WTC11 (cell line): ENCODE data around the gene NOA1.

Experiments
- ATF1 ChIP-seq: sonication (generic); formaldehyde crosslinking; IDR thresholded peaks from 2 replicates; pipeline ENCODE4 v1.8.1; 2023; ENCODE audit warnings: mild to moderate bottlenecking, moderate library complexity, missing genetic modification reagents
- ESRRA ChIP-seq: sonication (generic); formaldehyde crosslinking; IDR thresholded peaks from 2 replicates; pipeline ENCODE4 v1.8.1; 2022; ENCODE audit warnings: mild to moderate bottlenecking, missing genetic modification reagents, borderline replicate concordance
- FOXJ3 ChIP-seq: sonication (generic); formaldehyde crosslinking; IDR thresholded peaks from 2 replicates; pipeline ENCODE4 v1.9.0; 2021; ENCODE audit warnings: missing genetic modification reagents, mild to moderate bottlenecking, borderline replicate concordance
- FOXP1 ChIP-seq: sonication (generic); formaldehyde crosslinking; IDR thresholded peaks from 2 replicates; pipeline ENCODE4 v1.8.0; 2022; ENCODE audit warnings: missing genetic modification reagents, mild to moderate bottlenecking, moderate library complexity, borderline replicate concordance
- SP1 ChIP-seq: sonication (generic); formaldehyde crosslinking; conservative IDR thresholded peaks from 2 replicates; pipeline ENCODE4 v1.8.1; 2022; ENCODE audit warnings: missing genetic modification reagents
- ZNF263 ChIP-seq: sonication (generic); formaldehyde crosslinking; IDR thresholded peaks from 2 replicates; pipeline ENCODE4 v1.8.1; 2022; ENCODE audit warnings: low read depth, mild to moderate bottlenecking, moderate library complexity, missing genetic modification reagents
- ZNF671 ChIP-seq: fragments of 250-450 bp; sonication (Bioruptor Pico); IDR thresholded peaks from 2 replicates; pipeline ENCODE4 v1.8.0; 2021; ENCODE audit warnings: mild to moderate bottlenecking
- TF ChIP-seq, protein P1 (sequence below): fragments of 200-600 bp; IDR thresholded peaks from 2 replicates; pipeline ENCODE4 v1.8.0; 2022; ENCODE audit warnings: antibody characterized with exemption
- TF ChIP-seq, protein P2 (sequence below): sonication (generic); formaldehyde crosslinking; IDR thresholded peaks from 2 replicates; pipeline ENCODE4 v1.8.0; 2023; ENCODE audit warnings: missing genetic modification reagents
- TF ChIP-seq, protein P3 (sequence below): sonication (generic); formaldehyde crosslinking; IDR thresholded peaks from 2 replicates; pipeline ENCODE4 v1.8.0; 2022; ENCODE audit warnings: mild to moderate bottlenecking, missing genetic modification reagents
- TF ChIP-seq, protein P4 (sequence below): sonication (generic); formaldehyde crosslinking; IDR thresholded peaks from 2 replicates; pipeline ENCODE4 v1.8.1; 2023; ENCODE audit warnings: mild to moderate bottlenecking, missing genetic modification reagents, borderline replicate concordance
- TF ChIP-seq, protein P5 (sequence below): sonication (generic); formaldehyde crosslinking; conservative IDR thresholded peaks from 2 replicates; pipeline ENCODE4 v1.8.1; 2023; ENCODE audit warnings: mild to moderate bottlenecking, low read depth, missing genetic modification reagents, moderate library complexity
- TF ChIP-seq, protein P6 (sequence below): sonication (generic); formaldehyde crosslinking; IDR thresholded peaks from 2 replicates; pipeline ENCODE4 v1.8.0; 2022; ENCODE audit warnings: mild to moderate bottlenecking, missing genetic modification reagents
- TF ChIP-seq, protein P7 (sequence below): sonication (generic); formaldehyde crosslinking; IDR thresholded peaks from 2 replicates; pipeline ENCODE4 v1.8.0; 2022; ENCODE audit warnings: mild to moderate bottlenecking, missing genetic modification reagents

DNA sequence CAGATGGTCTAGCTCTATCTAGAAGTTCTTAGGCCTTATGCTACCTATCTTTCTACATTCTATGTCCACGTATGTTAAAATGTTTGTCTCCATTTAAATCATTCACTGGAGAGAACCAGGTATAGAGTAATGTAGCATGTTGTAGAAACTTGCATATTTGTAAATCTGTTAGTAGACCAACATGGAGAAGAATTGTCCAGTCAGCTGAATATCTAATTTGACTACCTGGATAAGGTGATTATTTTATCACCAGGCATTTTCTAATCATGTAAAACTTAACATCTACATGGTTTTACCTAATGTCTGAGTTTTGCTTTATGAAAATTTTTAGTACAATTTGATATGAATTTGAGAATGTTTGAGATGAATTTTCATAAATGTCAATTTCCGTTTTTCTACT lies 50.2 kb downstream of the NOA1 start:
- TF ChIP-seq, protein P1, sequence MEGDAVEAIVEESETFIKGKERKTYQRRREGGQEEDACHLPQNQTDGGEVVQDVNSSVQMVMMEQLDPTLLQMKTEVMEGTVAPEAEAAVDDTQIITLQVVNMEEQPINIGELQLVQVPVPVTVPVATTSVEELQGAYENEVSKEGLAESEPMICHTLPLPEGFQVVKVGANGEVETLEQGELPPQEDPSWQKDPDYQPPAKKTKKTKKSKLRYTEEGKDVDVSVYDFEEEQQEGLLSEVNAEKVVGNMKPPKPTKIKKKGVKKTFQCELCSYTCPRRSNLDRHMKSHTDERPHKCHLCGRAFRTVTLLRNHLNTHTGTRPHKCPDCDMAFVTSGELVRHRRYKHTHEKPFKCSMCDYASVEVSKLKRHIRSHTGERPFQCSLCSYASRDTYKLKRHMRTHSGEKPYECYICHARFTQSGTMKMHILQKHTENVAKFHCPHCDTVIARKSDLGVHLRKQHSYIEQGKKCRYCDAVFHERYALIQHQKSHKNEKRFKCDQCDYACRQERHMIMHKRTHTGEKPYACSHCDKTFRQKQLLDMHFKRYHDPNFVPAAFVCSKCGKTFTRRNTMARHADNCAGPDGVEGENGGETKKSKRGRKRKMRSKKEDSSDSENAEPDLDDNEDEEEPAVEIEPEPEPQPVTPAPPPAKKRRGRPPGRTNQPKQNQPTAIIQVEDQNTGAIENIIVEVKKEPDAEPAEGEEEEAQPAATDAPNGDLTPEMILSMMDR, result no peak
- TF ChIP-seq, protein P2, sequence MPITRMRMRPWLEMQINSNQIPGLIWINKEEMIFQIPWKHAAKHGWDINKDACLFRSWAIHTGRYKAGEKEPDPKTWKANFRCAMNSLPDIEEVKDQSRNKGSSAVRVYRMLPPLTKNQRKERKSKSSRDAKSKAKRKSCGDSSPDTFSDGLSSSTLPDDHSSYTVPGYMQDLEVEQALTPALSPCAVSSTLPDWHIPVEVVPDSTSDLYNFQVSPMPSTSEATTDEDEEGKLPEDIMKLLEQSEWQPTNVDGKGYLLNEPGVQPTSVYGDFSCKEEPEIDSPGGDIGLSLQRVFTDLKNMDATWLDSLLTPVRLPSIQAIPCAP, result no peak
- TF ChIP-seq ESRRA (CRISPR knock-in tag), result no peak
- no peak for TF ChIP-seq ZNF263 (CRISPR knock-in tag)
- TF ChIP-seq, protein P3, sequence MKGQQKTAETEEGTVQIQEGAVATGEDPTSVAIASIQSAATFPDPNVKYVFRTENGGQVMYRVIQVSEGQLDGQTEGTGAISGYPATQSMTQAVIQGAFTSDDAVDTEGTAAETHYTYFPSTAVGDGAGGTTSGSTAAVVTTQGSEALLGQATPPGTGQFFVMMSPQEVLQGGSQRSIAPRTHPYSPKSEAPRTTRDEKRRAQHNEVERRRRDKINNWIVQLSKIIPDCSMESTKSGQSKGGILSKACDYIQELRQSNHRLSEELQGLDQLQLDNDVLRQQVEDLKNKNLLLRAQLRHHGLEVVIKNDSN (CRISPR knock-in tag), result no peak
- TF ChIP-seq, protein P4, sequence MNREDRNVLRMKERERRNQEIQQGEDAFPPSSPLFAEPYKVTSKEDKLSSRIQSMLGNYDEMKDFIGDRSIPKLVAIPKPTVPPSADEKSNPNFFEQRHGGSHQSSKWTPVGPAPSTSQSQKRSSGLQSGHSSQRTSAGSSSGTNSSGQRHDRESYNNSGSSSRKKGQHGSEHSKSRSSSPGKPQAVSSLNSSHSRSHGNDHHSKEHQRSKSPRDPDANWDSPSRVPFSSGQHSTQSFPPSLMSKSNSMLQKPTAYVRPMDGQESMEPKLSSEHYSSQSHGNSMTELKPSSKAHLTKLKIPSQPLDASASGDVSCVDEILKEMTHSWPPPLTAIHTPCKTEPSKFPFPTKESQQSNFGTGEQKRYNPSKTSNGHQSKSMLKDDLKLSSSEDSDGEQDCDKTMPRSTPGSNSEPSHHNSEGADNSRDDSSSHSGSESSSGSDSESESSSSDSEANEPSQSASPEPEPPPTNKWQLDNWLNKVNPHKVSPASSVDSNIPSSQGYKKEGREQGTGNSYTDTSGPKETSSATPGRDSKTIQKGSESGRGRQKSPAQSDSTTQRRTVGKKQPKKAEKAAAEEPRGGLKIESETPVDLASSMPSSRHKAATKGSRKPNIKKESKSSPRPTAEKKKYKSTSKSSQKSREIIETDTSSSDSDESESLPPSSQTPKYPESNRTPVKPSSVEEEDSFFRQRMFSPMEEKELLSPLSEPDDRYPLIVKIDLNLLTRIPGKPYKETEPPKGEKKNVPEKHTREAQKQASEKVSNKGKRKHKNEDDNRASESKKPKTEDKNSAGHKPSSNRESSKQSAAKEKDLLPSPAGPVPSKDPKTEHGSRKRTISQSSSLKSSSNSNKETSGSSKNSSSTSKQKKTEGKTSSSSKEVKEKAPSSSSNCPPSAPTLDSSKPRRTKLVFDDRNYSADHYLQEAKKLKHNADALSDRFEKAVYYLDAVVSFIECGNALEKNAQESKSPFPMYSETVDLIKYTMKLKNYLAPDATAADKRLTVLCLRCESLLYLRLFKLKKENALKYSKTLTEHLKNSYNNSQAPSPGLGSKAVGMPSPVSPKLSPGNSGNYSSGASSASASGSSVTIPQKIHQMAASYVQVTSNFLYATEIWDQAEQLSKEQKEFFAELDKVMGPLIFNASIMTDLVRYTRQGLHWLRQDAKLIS (CRISPR knock-in tag), result no peak
- TF ChIP-seq FOXP1 (CRISPR knock-in tag), result no peak
- TF ChIP-seq, protein P5, sequence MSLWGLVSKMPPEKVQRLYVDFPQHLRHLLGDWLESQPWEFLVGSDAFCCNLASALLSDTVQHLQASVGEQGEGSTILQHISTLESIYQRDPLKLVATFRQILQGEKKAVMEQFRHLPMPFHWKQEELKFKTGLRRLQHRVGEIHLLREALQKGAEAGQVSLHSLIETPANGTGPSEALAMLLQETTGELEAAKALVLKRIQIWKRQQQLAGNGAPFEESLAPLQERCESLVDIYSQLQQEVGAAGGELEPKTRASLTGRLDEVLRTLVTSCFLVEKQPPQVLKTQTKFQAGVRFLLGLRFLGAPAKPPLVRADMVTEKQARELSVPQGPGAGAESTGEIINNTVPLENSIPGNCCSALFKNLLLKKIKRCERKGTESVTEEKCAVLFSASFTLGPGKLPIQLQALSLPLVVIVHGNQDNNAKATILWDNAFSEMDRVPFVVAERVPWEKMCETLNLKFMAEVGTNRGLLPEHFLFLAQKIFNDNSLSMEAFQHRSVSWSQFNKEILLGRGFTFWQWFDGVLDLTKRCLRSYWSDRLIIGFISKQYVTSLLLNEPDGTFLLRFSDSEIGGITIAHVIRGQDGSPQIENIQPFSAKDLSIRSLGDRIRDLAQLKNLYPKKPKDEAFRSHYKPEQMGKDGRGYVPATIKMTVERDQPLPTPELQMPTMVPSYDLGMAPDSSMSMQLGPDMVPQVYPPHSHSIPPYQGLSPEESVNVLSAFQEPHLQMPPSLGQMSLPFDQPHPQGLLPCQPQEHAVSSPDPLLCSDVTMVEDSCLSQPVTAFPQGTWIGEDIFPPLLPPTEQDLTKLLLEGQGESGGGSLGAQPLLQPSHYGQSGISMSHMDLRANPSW (CRISPR knock-in tag), result no peak
- TF ChIP-seq, protein P6, sequence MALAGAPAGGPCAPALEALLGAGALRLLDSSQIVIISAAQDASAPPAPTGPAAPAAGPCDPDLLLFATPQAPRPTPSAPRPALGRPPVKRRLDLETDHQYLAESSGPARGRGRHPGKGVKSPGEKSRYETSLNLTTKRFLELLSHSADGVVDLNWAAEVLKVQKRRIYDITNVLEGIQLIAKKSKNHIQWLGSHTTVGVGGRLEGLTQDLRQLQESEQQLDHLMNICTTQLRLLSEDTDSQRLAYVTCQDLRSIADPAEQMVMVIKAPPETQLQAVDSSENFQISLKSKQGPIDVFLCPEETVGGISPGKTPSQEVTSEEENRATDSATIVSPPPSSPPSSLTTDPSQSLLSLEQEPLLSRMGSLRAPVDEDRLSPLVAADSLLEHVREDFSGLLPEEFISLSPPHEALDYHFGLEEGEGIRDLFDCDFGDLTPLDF (CRISPR knock-in tag), result no peak
- no peak for TF ChIP-seq ATF1 (CRISPR knock-in tag)
- TF ChIP-seq FOXJ3 (CRISPR knock-in tag), result no peak
- TF ChIP-seq SP1 (CRISPR knock-in tag), result no peak
- TF ChIP-seq, protein P7, sequence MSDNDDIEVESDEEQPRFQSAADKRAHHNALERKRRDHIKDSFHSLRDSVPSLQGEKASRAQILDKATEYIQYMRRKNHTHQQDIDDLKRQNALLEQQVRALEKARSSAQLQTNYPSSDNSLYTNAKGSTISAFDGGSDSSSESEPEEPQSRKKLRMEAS, result no peak
- TF ChIP-seq ZNF671, result no peak
